SU-DHL-6 (cell line): ENCODE measurements around the gene SPRY2.

Experiments used
- EZH2phosphoT487 ChIP-seq: fragments of 200-600 bp; sonication (generic), shearing (Covaris generic); conservative IDR thresholded peaks from 2 replicates; pipeline ENCODE4 v1.6.1; 2018; ENCODE audit warnings: mild to moderate bottlenecking, antibody characterized with exemption, low read length, moderate library complexity, mixed read lengths
- TF ChIP-seq, protein P1 (sequence below): fragments of 200-600 bp; sonication (generic); IDR thresholded peaks from one replicate; pipeline ENCODE4 v1.5.1; 2017; ENCODE audit warnings: antibody characterized with exemption, mild to moderate bottlenecking, low read length, moderate library complexity; ENCODE audit not compliant: insufficient read depth, poor library complexity, severe bottlenecking

GRCh38 chr13:80319004-80319403 is 21.9 kb downstream of the SPRY2 start:
- TF ChIP-seq, protein P1, sequence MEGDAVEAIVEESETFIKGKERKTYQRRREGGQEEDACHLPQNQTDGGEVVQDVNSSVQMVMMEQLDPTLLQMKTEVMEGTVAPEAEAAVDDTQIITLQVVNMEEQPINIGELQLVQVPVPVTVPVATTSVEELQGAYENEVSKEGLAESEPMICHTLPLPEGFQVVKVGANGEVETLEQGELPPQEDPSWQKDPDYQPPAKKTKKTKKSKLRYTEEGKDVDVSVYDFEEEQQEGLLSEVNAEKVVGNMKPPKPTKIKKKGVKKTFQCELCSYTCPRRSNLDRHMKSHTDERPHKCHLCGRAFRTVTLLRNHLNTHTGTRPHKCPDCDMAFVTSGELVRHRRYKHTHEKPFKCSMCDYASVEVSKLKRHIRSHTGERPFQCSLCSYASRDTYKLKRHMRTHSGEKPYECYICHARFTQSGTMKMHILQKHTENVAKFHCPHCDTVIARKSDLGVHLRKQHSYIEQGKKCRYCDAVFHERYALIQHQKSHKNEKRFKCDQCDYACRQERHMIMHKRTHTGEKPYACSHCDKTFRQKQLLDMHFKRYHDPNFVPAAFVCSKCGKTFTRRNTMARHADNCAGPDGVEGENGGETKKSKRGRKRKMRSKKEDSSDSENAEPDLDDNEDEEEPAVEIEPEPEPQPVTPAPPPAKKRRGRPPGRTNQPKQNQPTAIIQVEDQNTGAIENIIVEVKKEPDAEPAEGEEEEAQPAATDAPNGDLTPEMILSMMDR: no peak
- TF ChIP-seq EZH2phosphoT487: no peak
